ENCODE results near the gene AVPI1.

AVPI1 gene

DNA sequence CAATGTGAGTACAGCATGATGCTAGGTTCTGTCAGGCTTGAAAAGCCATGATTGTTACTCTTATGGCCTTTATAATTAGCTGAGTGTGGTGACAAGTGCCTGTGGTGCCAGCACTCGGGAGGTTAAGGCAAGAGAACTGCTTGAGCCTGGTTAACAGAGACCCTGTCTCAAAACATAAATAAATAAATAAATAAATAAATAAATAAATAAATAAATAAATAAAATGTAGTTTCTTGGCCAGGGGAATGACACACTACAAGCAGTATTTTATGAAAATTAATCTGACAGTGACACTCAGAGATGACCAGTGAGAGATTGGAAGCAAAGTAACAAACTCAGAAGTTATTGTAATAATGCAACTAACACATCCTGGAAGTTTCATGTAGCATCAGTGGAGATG, 51.5 kb downstream of the AVPI1 start:
- TF ChIP-seq, protein P1, sequence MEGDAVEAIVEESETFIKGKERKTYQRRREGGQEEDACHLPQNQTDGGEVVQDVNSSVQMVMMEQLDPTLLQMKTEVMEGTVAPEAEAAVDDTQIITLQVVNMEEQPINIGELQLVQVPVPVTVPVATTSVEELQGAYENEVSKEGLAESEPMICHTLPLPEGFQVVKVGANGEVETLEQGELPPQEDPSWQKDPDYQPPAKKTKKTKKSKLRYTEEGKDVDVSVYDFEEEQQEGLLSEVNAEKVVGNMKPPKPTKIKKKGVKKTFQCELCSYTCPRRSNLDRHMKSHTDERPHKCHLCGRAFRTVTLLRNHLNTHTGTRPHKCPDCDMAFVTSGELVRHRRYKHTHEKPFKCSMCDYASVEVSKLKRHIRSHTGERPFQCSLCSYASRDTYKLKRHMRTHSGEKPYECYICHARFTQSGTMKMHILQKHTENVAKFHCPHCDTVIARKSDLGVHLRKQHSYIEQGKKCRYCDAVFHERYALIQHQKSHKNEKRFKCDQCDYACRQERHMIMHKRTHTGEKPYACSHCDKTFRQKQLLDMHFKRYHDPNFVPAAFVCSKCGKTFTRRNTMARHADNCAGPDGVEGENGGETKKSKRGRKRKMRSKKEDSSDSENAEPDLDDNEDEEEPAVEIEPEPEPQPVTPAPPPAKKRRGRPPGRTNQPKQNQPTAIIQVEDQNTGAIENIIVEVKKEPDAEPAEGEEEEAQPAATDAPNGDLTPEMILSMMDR (IDR thresholded peaks at IDR 0.05; ENCODE audit: insufficient read depth, low read length, missing control alignments): no peak
- DNase-seq (ENCODE audit: low read depth, low spot score): no peak
- CTCF ChIA-PET: no interaction called here
- H3K4me3 ChIP-seq (ENCODE audit: low read depth, low read length): no peak overlapping the region
- POLR2A ChIA-PET: no interaction called here

DNA sequence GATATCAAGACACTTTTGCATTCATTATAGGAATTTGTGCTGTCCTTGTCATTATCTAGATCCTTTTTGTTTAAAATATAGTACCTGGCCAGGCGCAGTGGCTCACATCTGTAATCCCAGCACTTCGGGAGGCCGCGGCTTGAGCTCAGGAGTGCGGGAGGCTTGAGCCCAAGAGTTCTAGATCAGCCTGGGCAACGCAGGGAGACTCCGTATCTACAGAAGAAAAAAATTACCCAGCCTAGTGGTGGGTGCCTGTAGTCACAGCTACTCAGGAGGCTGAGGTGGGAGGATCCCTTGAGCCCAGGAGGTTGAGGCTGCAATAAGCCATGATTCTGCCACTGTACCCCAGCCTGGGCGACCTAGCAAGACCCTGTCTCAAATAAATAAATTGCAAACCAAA, 53.1 kb downstream of the AVPI1 start:
- TF ChIP-seq, protein P1 (IDR thresholded peaks at IDR 0.05; ENCODE audit: insufficient read depth, low read length, missing control alignments): no peak
- ChIA-PET POLR2A (no interaction called here), CTCF (interaction anchor here (1.1 kb wide), 1 partner anchor 49 kb away, joined by 3 read pairs; no protein-coding TSS in a partner anchor)
- no peak for DNase-seq (ENCODE audit: low read depth, low spot score)
- H3K4me3 ChIP-seq (ENCODE audit: low read depth, low read length): peak overlapping the region; percentile 88

DNA sequence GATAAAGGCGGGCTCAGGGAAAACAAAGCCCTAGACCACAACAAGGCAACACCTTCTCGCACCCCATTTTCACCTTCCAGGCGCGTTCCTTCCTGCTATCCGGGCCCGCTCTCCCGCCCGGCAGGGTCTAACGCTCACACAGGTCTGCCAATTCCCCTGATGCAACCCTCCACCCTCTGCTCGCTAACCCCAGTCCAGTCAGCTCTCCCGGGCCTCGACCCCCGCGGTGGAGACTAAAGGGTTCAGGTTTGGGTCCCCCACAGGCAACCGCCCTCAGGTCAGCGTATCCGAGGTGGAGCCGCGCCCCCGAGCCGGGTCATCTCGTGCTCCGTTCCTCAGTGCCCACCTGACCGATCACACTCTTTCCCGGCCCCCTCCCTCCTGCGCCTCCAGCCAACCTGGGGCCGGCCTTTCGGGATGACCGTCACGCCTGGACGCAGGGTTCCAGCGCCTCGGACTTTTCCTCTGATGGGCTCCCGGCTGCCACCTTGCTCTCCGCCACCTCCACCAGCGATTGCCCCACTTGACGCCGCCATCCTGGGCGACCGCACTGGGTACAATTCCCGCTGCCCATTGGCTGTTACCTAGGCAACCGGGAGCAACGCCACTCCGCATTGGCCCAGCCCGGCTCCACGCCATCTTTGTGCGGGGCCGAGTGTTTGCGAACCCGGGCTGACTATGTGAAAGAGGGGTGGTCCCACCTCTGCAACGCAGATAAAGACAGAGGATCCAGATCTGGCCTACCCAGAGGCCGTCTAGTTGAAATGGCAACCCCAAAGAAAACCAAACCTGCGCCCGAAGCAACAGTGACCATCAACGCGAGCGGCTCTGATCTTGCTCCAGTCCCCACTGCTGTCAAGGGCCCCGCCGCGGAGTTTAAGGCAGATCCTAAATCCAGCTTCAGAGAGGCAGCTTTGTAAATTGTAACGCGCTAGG, 53.8 kb downstream of the AVPI1 start, which contains the start of gene MORN4:
TSS of gene MORN4 (minus strand) at position 552 of the 936 bp plus-strand sequence. CDS start 13,847 bp downstream, outside the sequence.
- ChIA-PET CTCF (interaction anchor here (1.1 kb wide), 1 partner anchor 50 kb away, joined by 3 read pairs; no protein-coding TSS in a partner anchor), POLR2A (no interaction called here)
- TF ChIP-seq, protein P1 (IDR thresholded peaks at IDR 0.05; ENCODE audit: insufficient read depth, low read length, missing control alignments): no peak
- peak within 1 kb of the TSS; percentile 88 for H3K4me3 ChIP-seq (ENCODE audit: low read depth, low read length)
- DNase-seq (ENCODE audit: low read depth, low spot score): no peak

DNA sequence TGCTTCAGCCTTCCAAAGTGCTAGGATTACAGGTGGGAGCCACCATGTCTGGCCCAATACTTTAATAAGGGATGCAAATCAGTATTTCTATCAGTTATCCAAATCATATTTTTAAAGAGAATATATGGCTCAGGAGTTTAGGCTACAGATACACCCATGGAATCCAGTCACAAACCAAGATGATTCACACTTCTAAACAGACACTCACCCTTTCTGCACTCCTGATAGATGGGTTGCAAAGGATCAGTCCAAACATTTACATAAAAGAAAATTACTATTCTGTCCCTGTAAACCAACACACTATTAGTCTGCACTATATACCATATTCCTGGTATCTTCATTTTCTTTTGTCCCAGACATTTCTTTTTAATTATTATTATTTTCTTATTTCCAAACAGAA, 55.9 kb downstream of the AVPI1 start:
- TF ChIP-seq, protein P1 (IDR thresholded peaks at IDR 0.05; ENCODE audit: insufficient read depth, low read length, missing control alignments): no peak
- ChIA-PET POLR2A (no interaction called here), CTCF (no interaction called here)
- no peak for DNase-seq (ENCODE audit: low read depth, low spot score)
- H3K4me3 ChIP-seq (ENCODE audit: low read depth, low read length): no peak overlapping the region

DNA sequence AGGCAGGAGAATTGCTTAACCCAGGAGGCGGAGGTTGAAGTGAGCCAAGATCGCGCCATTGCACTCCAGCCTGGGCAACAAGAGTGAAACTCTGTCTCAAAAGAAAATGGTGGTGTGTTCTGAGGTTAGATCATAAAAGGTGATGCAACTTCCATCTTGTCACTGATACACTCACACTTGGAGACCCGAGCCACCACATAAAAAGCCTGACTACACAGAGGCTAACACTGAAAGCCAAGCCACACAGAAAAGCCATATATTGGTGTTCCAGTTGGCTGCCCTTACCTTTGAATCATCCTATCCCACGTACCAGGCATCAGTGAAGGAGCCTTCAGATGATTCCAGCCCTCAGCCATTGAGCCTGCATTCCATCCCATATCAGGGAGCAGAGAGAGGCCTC, 57.8 kb downstream of the AVPI1 start:
- H3K4me3 ChIP-seq (ENCODE audit: low read depth, low read length): no peak overlapping the region
- TF ChIP-seq, protein P1 (IDR thresholded peaks at IDR 0.05; ENCODE audit: insufficient read depth, low read length, missing control alignments): no peak
- CTCF ChIA-PET: interaction anchor here (1.2 kb wide), 1 partner anchor 17 kb away, joined by 3 read pairs; no protein-coding TSS in a partner anchor
- POLR2A ChIA-PET: no interaction called here
- no peak for DNase-seq (ENCODE audit: low read depth, low spot score)

DNA sequence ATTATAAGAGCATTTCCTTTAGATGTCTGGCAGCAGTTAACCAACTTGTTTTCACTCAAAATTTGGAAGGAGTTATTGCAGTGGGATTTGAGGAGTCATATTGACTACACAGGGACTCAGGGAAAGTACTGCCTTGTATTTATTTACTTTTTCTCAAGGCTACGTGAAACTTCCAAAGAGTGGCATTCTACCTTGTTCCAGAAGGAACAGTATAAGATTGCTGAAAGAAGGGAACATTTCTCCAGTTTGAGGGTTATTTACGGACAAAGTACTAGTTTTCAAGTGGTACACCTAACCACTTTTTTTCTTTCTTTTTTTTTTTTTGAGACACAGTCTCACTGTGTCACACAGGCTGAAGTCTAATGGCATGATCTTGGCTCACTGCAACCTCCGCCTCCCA, 58.8 kb downstream of the AVPI1 start:
- ChIA-PET CTCF (interaction anchor here (1.2 to 2.2 kb wide), 2 partner anchors 16 to 57 kb away, joined by 3 to 8 read pairs; partner anchors contain the start of gene ANKRD2), POLR2A (no interaction called here)
- TF ChIP-seq, protein P1 (IDR thresholded peaks at IDR 0.05; ENCODE audit: insufficient read depth, low read length, missing control alignments): no peak
- no peak overlapping the region for H3K4me3 ChIP-seq (ENCODE audit: low read depth, low read length)
- no peak for DNase-seq (ENCODE audit: low read depth, low spot score)

All from AG04449 (cell line).